Measurements from ENCODE around the gene ZNF3. TPM values are rescaled to one million over a fixed set of nuclear protein-coding genes. Genes with fewer than 3 reads are reported as not detected.

Gene ZNF3
- total RNA-seq, 2 donors from 2014 or later: 32.8 to 39.9 TPM

DNA sequence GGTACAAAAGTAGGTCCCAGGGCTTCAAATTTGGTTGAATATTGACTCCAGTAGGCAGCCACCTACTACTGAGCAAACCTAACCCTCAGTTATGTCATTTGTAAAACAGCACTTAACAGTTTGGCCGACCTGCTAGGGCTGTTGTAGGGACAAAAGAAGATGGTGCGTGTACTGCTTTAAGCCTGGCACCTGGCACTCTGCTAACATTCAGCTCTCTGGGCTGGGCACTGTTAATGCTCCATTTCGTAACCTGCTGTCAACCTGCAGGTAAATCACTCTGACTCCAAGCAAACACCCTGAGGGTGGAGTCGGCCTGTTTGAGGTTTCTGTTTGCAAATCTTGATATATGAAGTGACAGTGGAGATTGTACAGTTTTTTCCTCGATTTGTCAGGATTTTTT lies 58.9 kb downstream of the ZNF3 start:
- no peaks in the 10 kb centered on the region for H3K9me3 Mint-ChIP-seq
- H3K27ac Mint-ChIP-seq: no peak overlapping the region
- H3K4me3 Mint-ChIP-seq: no peak overlapping the region

DNA sequence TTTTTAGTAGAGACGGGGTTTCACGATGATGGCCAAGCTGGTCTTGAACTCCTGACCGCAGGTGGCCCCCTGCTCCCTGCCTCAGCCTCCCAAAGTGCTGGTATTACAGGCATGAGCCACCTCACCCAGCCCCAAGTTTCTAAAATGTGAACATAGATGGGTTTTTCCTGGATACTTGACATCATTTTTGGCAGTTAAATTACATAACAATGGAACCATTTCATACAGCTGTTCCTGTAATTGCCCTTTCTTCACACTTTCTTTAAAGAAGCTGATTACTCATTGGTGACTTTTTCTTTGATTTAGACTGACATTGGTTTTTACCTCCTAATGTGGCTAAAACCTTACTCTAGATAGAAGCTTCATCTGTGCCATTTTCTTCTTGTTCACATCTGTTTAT lies 60.2 kb downstream of the ZNF3 start:
- no peaks in the 10 kb centered on the region for H3K27me3 Mint-ChIP-seq (ENCODE audit: insufficient read depth)
- no peaks in the 10 kb centered on the region for H3K9me3 Mint-ChIP-seq
- Histone ChIP-seq H3K27ac (ENCODE audit: low read depth, low read length) (no peak overlapping the region), H3K9me3 (ENCODE audit: control insufficient read depth, low read length) (no peaks in the 10 kb centered on the region), H3K4me3 (ENCODE audit: low read length) (no peak overlapping the region), H3K27me3 (ENCODE audit: control insufficient read depth, insufficient read depth, low read length, poor library complexity, severe bottlenecking) (no peaks in the 10 kb centered on the region), H3K9ac (ENCODE audit: extremely low read depth, low read length, poor library complexity, severe bottlenecking) (no peak overlapping the region), H3K36me3 (ENCODE audit: control insufficient read depth, insufficient read depth, low read length) (peaks cover 56% of the 10 kb centered on the region), H3K4me1 (ENCODE audit: control insufficient read depth, insufficient read depth, low read length) (no peaks in the 10 kb centered on the region)
- no peak for DNase-seq
- WGBS, 2 experiments (ENCODE audit: insufficient coverage in 1 of 2, insufficient read length in 1 of 2): 94 to 97% methylated on average over 3 of the region's 3 CpGs
- no peak overlapping the region for H3K4me3 Mint-ChIP-seq
- TF ChIP-seq, protein P1, sequence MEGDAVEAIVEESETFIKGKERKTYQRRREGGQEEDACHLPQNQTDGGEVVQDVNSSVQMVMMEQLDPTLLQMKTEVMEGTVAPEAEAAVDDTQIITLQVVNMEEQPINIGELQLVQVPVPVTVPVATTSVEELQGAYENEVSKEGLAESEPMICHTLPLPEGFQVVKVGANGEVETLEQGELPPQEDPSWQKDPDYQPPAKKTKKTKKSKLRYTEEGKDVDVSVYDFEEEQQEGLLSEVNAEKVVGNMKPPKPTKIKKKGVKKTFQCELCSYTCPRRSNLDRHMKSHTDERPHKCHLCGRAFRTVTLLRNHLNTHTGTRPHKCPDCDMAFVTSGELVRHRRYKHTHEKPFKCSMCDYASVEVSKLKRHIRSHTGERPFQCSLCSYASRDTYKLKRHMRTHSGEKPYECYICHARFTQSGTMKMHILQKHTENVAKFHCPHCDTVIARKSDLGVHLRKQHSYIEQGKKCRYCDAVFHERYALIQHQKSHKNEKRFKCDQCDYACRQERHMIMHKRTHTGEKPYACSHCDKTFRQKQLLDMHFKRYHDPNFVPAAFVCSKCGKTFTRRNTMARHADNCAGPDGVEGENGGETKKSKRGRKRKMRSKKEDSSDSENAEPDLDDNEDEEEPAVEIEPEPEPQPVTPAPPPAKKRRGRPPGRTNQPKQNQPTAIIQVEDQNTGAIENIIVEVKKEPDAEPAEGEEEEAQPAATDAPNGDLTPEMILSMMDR (conservative IDR thresholded peaks at IDR 0.05): no peak
- peaks cover 58% of the 10 kb centered on the region for H3K36me3 Mint-ChIP-seq (ENCODE audit: low read depth)
- no peak overlapping the region for H3K27ac Mint-ChIP-seq
- H3K4me1 Mint-ChIP-seq: peaks cover 15% of the 10 kb centered on the region

More for the DNA sequence above, 58.9 kb downstream of the ZNF3 start:
- TF ChIP-seq, protein P1 (conservative IDR thresholded peaks at IDR 0.05): no peak
- H3K4me3 ChIP-seq (ENCODE audit: low read length): no peak overlapping the region
- H3K27ac ChIP-seq (ENCODE audit: low read depth, low read length): no peak overlapping the region
- no peaks in the 10 kb centered on the region for H3K9me3 ChIP-seq (ENCODE audit: control insufficient read depth, low read length)
- H3K27me3 ChIP-seq (ENCODE audit: control insufficient read depth, insufficient read depth, low read length, poor library complexity, severe bottlenecking): no peaks in the 10 kb centered on the region
- Mint-ChIP-seq H3K36me3 (ENCODE audit: low read depth) (peaks cover 68% of the 10 kb centered on the region), H3K4me1 (peaks cover 6% of the 10 kb centered on the region), H3K27me3 (ENCODE audit: insufficient read depth) (no peaks in the 10 kb centered on the region)
- no peak for DNase-seq
- H3K9ac ChIP-seq (ENCODE audit: extremely low read depth, low read length, poor library complexity, severe bottlenecking): no peak overlapping the region
- H3K36me3 ChIP-seq (ENCODE audit: control insufficient read depth, insufficient read depth, low read length): peaks cover 60% of the 10 kb centered on the region
- WGBS, 2 experiments (ENCODE audit: insufficient coverage in 1 of 2, insufficient read length in 1 of 2): 82 to 100% methylated on average over 4 to 5 of the region's 5 CpGs
- H3K4me1 ChIP-seq (ENCODE audit: control insufficient read depth, insufficient read depth, low read length): no peaks in the 10 kb centered on the region

Small RNA genes within 50 kb of the gene (microRNA-seq; reads per million reads assigned to microRNA genes)
- 1,263 reads per million, percentile 94 among the genes with 10 or more reads in this experiment for gene MIR106B (ENCODE audit: borderline microRNAs expressed)
- 128 reads per million, percentile 76 among the genes with 10 or more reads in this experiment for gene MIR25 (ENCODE audit: borderline microRNAs expressed)
- 1,949 reads per million, percentile 96 among the genes with 10 or more reads in this experiment for gene MIR93 (ENCODE audit: borderline microRNAs expressed)

Other genes starting within 250 kb of the ZNF3 start
- not detected for gene OR2AE1, start 204.7 kb downstream of the ZNF3 start, total RNA-seq
- gene TRIM4, start 162.2 kb downstream of the ZNF3 start, total RNA-seq: 10 to 100 TPM; 10.5 to 13.2 TPM
- 1 to 10 TPM in 1 of 2 donors, under 1 TPM in 1; 0.82 to 1.4 TPM for gene GJC3, start 152.1 kb downstream of the ZNF3 start, total RNA-seq
- gene AZGP1, start 105.7 kb downstream of the ZNF3 start, total RNA-seq: not detected
- gene ZKSCAN1, start 66.1 kb downstream of the ZNF3 start, total RNA-seq: 10 to 100 TPM; 57.1 to 68.0 TPM
- gene ZSCAN21, start 31.9 kb downstream of the ZNF3 start, total RNA-seq: 10 to 100 TPM; 22.7 to 25.1 TPM
- 100 to 1,000 TPM; 109 to 121 TPM for gene COPS6, start 7.2 kb upstream of the ZNF3 start, total RNA-seq
- 100 to 1,000 TPM; 219 to 242 TPM for gene MCM7, start 19.7 kb upstream of the ZNF3 start, total RNA-seq
- 10 to 100 TPM; 26.3 to 31.5 TPM for gene AP4M1, start 19.9 kb upstream of the ZNF3 start, total RNA-seq
- 100 to 1,000 TPM in 1 of 2 donors, 10 to 100 TPM in 1; 83.1 to 113 TPM for gene TAF6, start 37.6 kb upstream of the ZNF3 start, total RNA-seq
- 10 to 100 TPM; 16.2 to 19.4 TPM for gene CNPY4, start 37.9 kb upstream of the ZNF3 start, total RNA-seq
- 1 to 10 TPM; 1.3 to 1.4 TPM for gene MBLAC1, start 45.2 kb upstream of the ZNF3 start, total RNA-seq
- gene LAMTOR4, start 67.2 kb upstream of the ZNF3 start, total RNA-seq: 100 to 1,000 TPM; 155 to 188 TPM
- 10 to 100 TPM; 24.7 to 30.0 TPM for gene TRAPPC14, start 77.0 kb upstream of the ZNF3 start, total RNA-seq
- gene GAL3ST4, start 86.9 kb upstream of the ZNF3 start, total RNA-seq: 1 to 10 TPM; 3.7 to 3.8 TPM
- 10 to 100 TPM; 39.3 to 56.1 TPM for gene GPC2, start 95.7 kb upstream of the ZNF3 start, total RNA-seq
- gene STAG3, start 96.2 kb upstream of the ZNF3 start, total RNA-seq: 1 to 10 TPM; 1.2 to 3.3 TPM
- not detected for gene PVRIG, start 138.2 kb upstream of the ZNF3 start, total RNA-seq
- not detected for gene SPDYE3, start 226.0 kb upstream of the ZNF3 start, total RNA-seq

Data from endodermal cell (in vitro differentiated cells).